ENCODE measurements around the gene MFAP1.

DNA sequence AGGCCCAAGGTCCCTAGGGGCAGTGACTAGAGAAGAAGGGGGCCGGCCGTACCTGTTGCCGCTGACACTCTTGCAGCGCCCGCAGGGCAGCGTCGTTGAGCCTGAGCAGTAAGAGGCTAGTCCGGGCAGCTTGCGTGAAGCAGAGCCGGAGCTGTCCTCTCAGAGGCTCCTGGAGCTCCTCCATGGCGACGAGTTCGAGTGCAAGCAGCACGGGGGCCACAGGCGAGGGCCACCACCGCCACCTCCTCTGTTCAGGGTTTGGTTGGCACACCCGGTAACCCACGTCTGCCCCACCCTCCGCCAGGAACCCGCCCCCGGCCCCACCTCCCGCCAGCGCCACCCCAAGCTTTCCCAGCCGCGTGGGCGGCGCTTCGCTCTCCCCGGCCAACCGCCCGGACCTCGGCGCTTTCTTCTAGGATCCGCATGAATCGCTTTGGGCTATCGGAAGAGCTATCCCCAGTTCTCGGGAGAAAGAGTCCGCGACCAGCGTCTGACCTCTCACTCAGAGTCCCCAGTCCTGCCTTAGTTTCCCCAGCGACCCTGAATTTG is 47.7 kb downstream of the MFAP1 start, which contains the start of gene ELL3:
- TF ChIP-seq, protein P1, sequence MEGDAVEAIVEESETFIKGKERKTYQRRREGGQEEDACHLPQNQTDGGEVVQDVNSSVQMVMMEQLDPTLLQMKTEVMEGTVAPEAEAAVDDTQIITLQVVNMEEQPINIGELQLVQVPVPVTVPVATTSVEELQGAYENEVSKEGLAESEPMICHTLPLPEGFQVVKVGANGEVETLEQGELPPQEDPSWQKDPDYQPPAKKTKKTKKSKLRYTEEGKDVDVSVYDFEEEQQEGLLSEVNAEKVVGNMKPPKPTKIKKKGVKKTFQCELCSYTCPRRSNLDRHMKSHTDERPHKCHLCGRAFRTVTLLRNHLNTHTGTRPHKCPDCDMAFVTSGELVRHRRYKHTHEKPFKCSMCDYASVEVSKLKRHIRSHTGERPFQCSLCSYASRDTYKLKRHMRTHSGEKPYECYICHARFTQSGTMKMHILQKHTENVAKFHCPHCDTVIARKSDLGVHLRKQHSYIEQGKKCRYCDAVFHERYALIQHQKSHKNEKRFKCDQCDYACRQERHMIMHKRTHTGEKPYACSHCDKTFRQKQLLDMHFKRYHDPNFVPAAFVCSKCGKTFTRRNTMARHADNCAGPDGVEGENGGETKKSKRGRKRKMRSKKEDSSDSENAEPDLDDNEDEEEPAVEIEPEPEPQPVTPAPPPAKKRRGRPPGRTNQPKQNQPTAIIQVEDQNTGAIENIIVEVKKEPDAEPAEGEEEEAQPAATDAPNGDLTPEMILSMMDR (IDR thresholded peaks at IDR 0.05), result no peak
- TF ChIP-seq ZFX (IDR thresholded peaks at IDR 0.05; ENCODE audit: borderline replicate concordance), result no peak

Measured in 22Rv1 (cell line).